WERI-Rb-1 (cell line): Measurements from ENCODE around the gene C16orf96.

Source experiments
- DNase-seq: peaks from one replicate; pipeline ENCODE4 v3.0.0-alpha.2; 2020
- H3K27ac ChIP-seq: fragments of 250-450 bp; sonication (Bioruptor Pico); 2 replicates; pipeline ENCODE4 v1.5.1; 2020; ENCODE audit warnings: mild to moderate bottlenecking, moderate library complexity
- H3K27me3 ChIP-seq: fragments of 250-450 bp; sonication (Bioruptor Pico); 2 replicates; pipeline ENCODE4 v1.5.1; 2021; ENCODE audit warnings: mild to moderate bottlenecking, low read depth, moderate library complexity; ENCODE audit not compliant: insufficient read depth, severe bottlenecking
- H3K36me3 ChIP-seq: fragments of 250-450 bp; sonication (Bioruptor Pico); 2 replicates; pipeline ENCODE4 v1.5.1; 2020; ENCODE audit warnings: mild to moderate bottlenecking, moderate library complexity
- H3K4me3 ChIP-seq: 2 replicates; pipeline ENCODE4 v1.5.1; 2011; ENCODE audit warnings: low read depth, mild to moderate bottlenecking, control low read depth, low read length
- H3K9me3 ChIP-seq: fragments of 250-450 bp; sonication (Bioruptor Pico); 2 replicates; pipeline ENCODE4 v1.5.1; 2021; ENCODE audit warnings: mild to moderate bottlenecking, moderate library complexity; ENCODE audit not compliant: severe bottlenecking
- CTCF ChIP-seq: IDR thresholded peaks from 2 replicates; pipeline ENCODE4 v1.5.1; 2011; ENCODE audit warnings: low read depth, mild to moderate bottlenecking, control low read depth, inconsistent platforms, low read length

C16orf96 gene

GRCh38 chr16:4624827-4625559 is 68.9 kb downstream of the C16orf96 start:
- DNase-seq = peak; percentile 39
- H3K27ac ChIP-seq = peak overlapping the region; percentile 95

GRCh38 chr16:4625560-4626159 is 69.5 kb downstream of the C16orf96 start:
- DNase-seq = no peak
- H3K36me3 ChIP-seq = peaks cover 11% of the 10 kb centered on the region
- TF ChIP-seq CTCF = no peak
- H3K27me3 ChIP-seq = no peaks in the 10 kb centered on the region
- peak overlapping the region; percentile 95 for H3K27ac ChIP-seq
- peak overlapping the region; percentile 73 for H3K4me3 ChIP-seq
- H3K9me3 ChIP-seq = no peaks in the 10 kb centered on the region

More at GRCh38 chr16:4624827-4625559, 68.9 kb downstream of the C16orf96 start:
- peaks cover 11% of the 10 kb centered on the region for H3K36me3 ChIP-seq
- H3K27me3 ChIP-seq = no peaks in the 10 kb centered on the region
- H3K9me3 ChIP-seq = no peaks in the 10 kb centered on the region
- no peak for TF ChIP-seq CTCF
- H3K4me3 ChIP-seq = peak overlapping the region; percentile 73

- H3K27me3 ChIP-seq = no peaks in the 10 kb centered on the region
- no peak overlapping the region for H3K27ac ChIP-seq
- peaks cover 13% of the 10 kb centered on the region for H3K36me3 ChIP-seq
- no peak for DNase-seq
- peaks cover under 1% of the 10 kb centered on the region for H3K9me3 ChIP-seq
- TF ChIP-seq CTCF = no peak
- H3K4me3 ChIP-seq = no peak overlapping the region
These were observed 70.3 kb downstream of the C16orf96 start for GRCh38 chr16:4626396-4626795.

- no peak overlapping the region for H3K27ac ChIP-seq
- peaks cover 14% of the 10 kb centered on the region for H3K36me3 ChIP-seq
- H3K27me3 ChIP-seq = no peaks in the 10 kb centered on the region
- DNase-seq = no peak
- peaks cover 2% of the 10 kb centered on the region for H3K9me3 ChIP-seq
- no peak overlapping the region for H3K4me3 ChIP-seq
- TF ChIP-seq CTCF = no peak
These were observed 72.1 kb downstream of the C16orf96 start for GRCh38 chr16:4628283-4628682.

- TF ChIP-seq CTCF = no peak
- Histone ChIP-seq H3K4me3 (no peak overlapping the region), H3K36me3 (peaks cover 19% of the 10 kb centered on the region), H3K27ac (no peak overlapping the region), H3K27me3 (no peaks in the 10 kb centered on the region), H3K9me3 (peaks cover 2% of the 10 kb centered on the region)
- DNase-seq = no peak
These were observed 75.3 kb downstream of the C16orf96 start for GRCh38 chr16:4631444-4631843.
